Thyroid gland (tissue), 4 donors: Measurements from ENCODE around the gene AADACL2. TPM values are rescaled to one million over a fixed set of nuclear protein-coding genes. Genes with fewer than 3 reads are reported as not detected.

Experiments
- DNase-seq, 2 donors: peaks; one replicate each; pipeline ENCODE4 v3.0.0-alpha.2; 2019
- H3K27ac ChIP-seq, 3 donors: fragments of 200-600 bp; sonication (generic); 1 replicate in 2 of 3; 2 replicates in 1 of 3; pipeline ENCODE4 v1.5.1; 2016 to 2019; ENCODE audit warnings: mild to moderate bottlenecking in 1 of 3, moderate library complexity in 1 of 3
- H3K27me3 ChIP-seq: fragments of 200-600 bp; sonication (generic); one replicate; pipeline ENCODE4 v1.5.1; 2019
- H3K36me3 ChIP-seq, 2 donors: fragments of 200-600 bp; sonication (generic); one replicate each; pipeline ENCODE4 v1.5.1; 2016 to 2019
- H3K4me1 ChIP-seq, 2 donors: fragments of 200-600 bp; sonication (generic); one replicate each; pipeline ENCODE4 v1.5.1; 2017 to 2019
- H3K4me3 ChIP-seq, 3 donors: fragments of 200-600 bp; sonication (generic); replicated peaks in 1 of 3; 1 replicate in 2 of 3; 2 replicates in 1 of 3; pipeline ENCODE4 v1.5.1; 2016; ENCODE audit warnings: mild to moderate bottlenecking in 1 of 3
- H3K9me3 ChIP-seq: fragments of 200-600 bp; sonication (generic); one replicate; pipeline ENCODE4 v1.5.1; 2017
- CTCF ChIP-seq, 6 experiments: fragments of 200-600 bp in 3 of 6; fragments of 450-650 bp in 3 of 6; sonication (generic) in 3 of 6; IDR thresholded peaks; one replicate each; pipeline ENCODE4 v1.5.1; 2016 to 2019; ENCODE audit warnings: antibody characterized with exemption in 6 of 6, mild to moderate bottlenecking in 2 of 6, inconsistent platforms in 1 of 6, moderate library complexity in 1 of 6
- POLR2A ChIP-seq, 2 donors: fragments of 450-650 bp; IDR thresholded peaks; one replicate each; pipeline ENCODE4 v1.6.1; 2017; ENCODE audit warnings: antibody characterized with exemption in 2 of 2, mild to moderate bottlenecking in 2 of 2, moderate library complexity in 1 of 2
- WGBS, 2 donors: methylation state at CpG; one replicate each; pipeline ENCODE4 v1.1.5; 2017; 5-methylcytosine and 5-hydroxymethylcytosine counted together
- intact Hi-C: fragments of 100-400 bp; cut with DNase I; formaldehyde crosslinking; loops from one replicate; pipeline ENCODE4 v1.15.1; 2023
- total RNA-seq, 4 donors: library from RNA; depleted of rRNA; stranded (reverse); fragments of >200 nt; gene quantifications; one replicate each; pipeline ENCODE4 v1.2.3, GENCODE V29; 2016

AADACL2 gene
- total RNA-seq, result not detected

GRCh38 chr3:151733613-151734012, at the start of gene AADACL2:
TSS of gene AADACL2 (plus strand) at chr3:151733927. CDS start at chr3:151734036, 109 bp downstream.
- no peak for TF ChIP-seq CTCF (IDR thresholded peaks at IDR 0.05)
- no peak for TF ChIP-seq POLR2A (IDR thresholded peaks at IDR 0.05)
- Histone ChIP-seq H3K4me1 (no peaks in the 10 kb centered on the region), H3K36me3 (no peaks in the 10 kb centered on the region), H3K27ac (no peak within 1 kb of the TSS), H3K9me3 (no peaks in the 10 kb centered on the region), H3K27me3 (no peaks in the 10 kb centered on the region), H3K4me3 (no peak within 1 kb of the TSS)
- WGBS, 2 donors, result 89 to 95% methylated on average over 1 of the region's 1 CpG
- intact Hi-C loops, result no loop called here
- no peak for DNase-seq

GRCh38 chr3:151684094-151684493, 49.6 kb upstream of the AADACL2 start:
- Histone ChIP-seq H3K4me3 (no peak overlapping the region), H3K36me3 (no peaks in the 10 kb centered on the region), H3K4me1 (no peaks in the 10 kb centered on the region), H3K9me3 (no peaks in the 10 kb centered on the region), H3K27me3 (no peaks in the 10 kb centered on the region), H3K27ac (no peak overlapping the region)
- TF ChIP-seq POLR2A (IDR thresholded peaks at IDR 0.05), result no peak
- no peak for TF ChIP-seq CTCF (IDR thresholded peaks at IDR 0.05)
- intact Hi-C loops, result no loop called here
- no peak for DNase-seq

GRCh38 chr3:151686257-151686656, 47.5 kb upstream of the AADACL2 start:
- intact Hi-C loops, result no loop called here
- Histone ChIP-seq H3K36me3 (no peaks in the 10 kb centered on the region), H3K4me1 (no peaks in the 10 kb centered on the region), H3K4me3 (no peak overlapping the region), H3K27ac (no peak overlapping the region), H3K27me3 (no peaks in the 10 kb centered on the region), H3K9me3 (no peaks in the 10 kb centered on the region)
- TF ChIP-seq POLR2A (IDR thresholded peaks at IDR 0.05), result no peak
- no peak for TF ChIP-seq CTCF (IDR thresholded peaks at IDR 0.05)
- no peak for DNase-seq
- 92 to 94% methylated on average over 3 of the region's 3 CpGs for WGBS, 2 donors

GRCh38 chr3:151687076-151687475, 46.7 kb upstream of the AADACL2 start:
- Histone ChIP-seq H3K4me1 (no peaks in the 10 kb centered on the region), H3K4me3 (no peak overlapping the region), H3K27ac (no peak overlapping the region), H3K9me3 (no peaks in the 10 kb centered on the region), H3K27me3 (no peaks in the 10 kb centered on the region), H3K36me3 (no peaks in the 10 kb centered on the region)
- intact Hi-C loops, result no loop called here
- no peak for DNase-seq
- no peak for TF ChIP-seq POLR2A (IDR thresholded peaks at IDR 0.05)
- no peak for TF ChIP-seq CTCF (IDR thresholded peaks at IDR 0.05)
- 15% methylated on average over 5 of the region's 5 CpGs for WGBS, 2 donors

- H3K27ac ChIP-seq, result no peak overlapping the region
- intact Hi-C loops, result no loop called here
- H3K9me3 ChIP-seq, result no peaks in the 10 kb centered on the region
- TF ChIP-seq POLR2A (IDR thresholded peaks at IDR 0.05), result no peak
- no peak for TF ChIP-seq CTCF (IDR thresholded peaks at IDR 0.05)
- no peaks in the 10 kb centered on the region for H3K4me1 ChIP-seq
- DNase-seq, result no peak
- H3K27me3 ChIP-seq, result no peaks in the 10 kb centered on the region
- 45 to 59% methylated on average over 1 of the region's 1 CpG for WGBS, 2 donors
- no peak overlapping the region for H3K4me3 ChIP-seq
- H3K36me3 ChIP-seq, result no peaks in the 10 kb centered on the region
Observed at GRCh38 chr3:151688571-151688970, 45.2 kb upstream of the AADACL2 start.
